Ovary (tissue), 3 donors: ENCODE results near the gene ASIC2.

Source experiments
- CTCF ChIP-seq, 3 donors: fragments of 450-650 bp in 2 of 3; fragments of 200-600 bp in 1 of 3; IDR thresholded peaks; one replicate each; pipeline versions ENCODE4 v1.5.1 to v1.8.0; 2016 to 2022; ENCODE audit warnings: antibody characterized with exemption in 3 of 3, mild to moderate bottlenecking in 1 of 3
- POLR2A ChIP-seq: fragments of 450-650 bp; IDR thresholded peaks from one replicate; pipeline ENCODE4 v1.6.1; 2017; ENCODE audit warnings: antibody characterized with exemption, mild to moderate bottlenecking, moderate library complexity
- donor health status: DM: no; HTN: no; CAD: no.

GRCh38 chr17:33079201-33079600 lies 213.9 kb downstream of the ASIC2 start:
- TF ChIP-seq CTCF (IDR thresholded peaks at IDR 0.05) (no peak), POLR2A (no peak)
